ENCODE measurements around the gene TPRG1. TPM values are rescaled to one million over a fixed set of nuclear protein-coding genes. Genes with fewer than 3 reads are reported as not detected.

TPRG1 gene
- total and polyA plus RNA-seq, 4 donors = 1.0 to 46.6 (median 6.9) TPM

GRCh38 chr3:189304465-189305351, 132.9 kb downstream of the TPRG1 start:
- WGBS = 75% methylated on average over 10 of the region's 10 CpGs
- Histone ChIP-seq H3K9me3 (ENCODE audit: control insufficient read depth in 4 of 4, low read length in 3 of 4) (no peaks in the 10 kb centered on the region), H3K9ac (ENCODE audit: low read depth in 1 of 2, low read length in 2 of 2) (no peak overlapping the region), H3K27me3 (ENCODE audit: control insufficient read depth in 4 of 4, insufficient read depth in 4 of 4, low read length in 3 of 4) (no peaks in the 10 kb centered on the region), H3K4me3 (ENCODE audit: low read depth in 1 of 3, low read length in 3 of 3) (no peak overlapping the region), H3K4me1 (ENCODE audit: control insufficient read depth in 4 of 4, insufficient read depth in 4 of 4, low read length in 3 of 4) (no peaks in the 10 kb centered on the region), H3K27ac (ENCODE audit: low read depth in 1 of 2, low read length in 2 of 2) (no peak overlapping the region), H3K36me3 (ENCODE audit: control insufficient read depth in 4 of 4, insufficient read depth in 3 of 4, low read depth in 1 of 4, low read length in 3 of 4) (no peaks in the 10 kb centered on the region)
- DNase-seq (ENCODE audit: low spot score) = no peak
- no peak for TF ChIP-seq SP1 (IDR thresholded peaks at IDR 0.05)
- TF ChIP-seq YY1 (IDR thresholded peaks at IDR 0.05) = no peak
- TF ChIP-seq CTCF (IDR thresholded peaks at IDR 0.05; ENCODE audit: low read depth, low read length, missing input control) = no peak
- no peak for TF ChIP-seq MAX (IDR thresholded peaks at IDR 0.05)
- TF ChIP-seq ZBTB33 (IDR thresholded peaks at IDR 0.05) = no peak
- TF ChIP-seq JUND (IDR thresholded peaks at IDR 0.05) = no peak

- H3K9me3 ChIP-seq (ENCODE audit: control insufficient read depth in 4 of 4, low read length in 3 of 4) = no peaks in the 10 kb centered on the region
- H3K4me1 ChIP-seq (ENCODE audit: control insufficient read depth in 4 of 4, insufficient read depth in 4 of 4, low read length in 3 of 4) = no peaks in the 10 kb centered on the region
- no peak overlapping the region for H3K27ac ChIP-seq (ENCODE audit: low read depth in 1 of 2, low read length in 2 of 2)
- H3K36me3 ChIP-seq (ENCODE audit: control insufficient read depth in 4 of 4, insufficient read depth in 3 of 4, low read depth in 1 of 4, low read length in 3 of 4) = peaks cover 0 to 2% (median 0%) of the 10 kb centered on the region in 4 donors
- H3K27me3 ChIP-seq (ENCODE audit: control insufficient read depth in 4 of 4, insufficient read depth in 4 of 4, low read length in 3 of 4) = no peaks in the 10 kb centered on the region
- H3K9ac ChIP-seq (ENCODE audit: low read depth in 1 of 2, low read length in 2 of 2) = no peak overlapping the region
- WGBS = 86% methylated on average over 1 of the region's 1 CpG
- TF ChIP-seq RAD21 (IDR thresholded peaks at IDR 0.05) (no peak), REST (IDR thresholded peaks at IDR 0.05) (no peak), MAX (IDR thresholded peaks at IDR 0.05) (no peak), JUND (IDR thresholded peaks at IDR 0.05) (no peak), ZBTB33 (IDR thresholded peaks at IDR 0.05) (no peak), YY1 (IDR thresholded peaks at IDR 0.05) (no peak), GABPA (IDR thresholded peaks at IDR 0.05 in 1 of 2, conservative IDR thresholded peaks at IDR 0.05 in 1 of 2) (no peak), FOXA1 (IDR thresholded peaks at IDR 0.05) (no peak), ATF3 (IDR thresholded peaks at IDR 0.05) (no peak), CTCF (IDR thresholded peaks at IDR 0.05; ENCODE audit: low read depth, low read length, missing input control) (no peak)
- H3K4me3 ChIP-seq (ENCODE audit: low read depth in 1 of 3, low read length in 3 of 3) = no peak overlapping the region
- no peak for DNase-seq (ENCODE audit: low spot score)
Observed at GRCh38 chr3:189305412-189305811, 133.6 kb downstream of the TPRG1 start.

Data from liver (tissue), 9 donors.